Lung (tissue), 12 donors: ENCODE measurements around the gene WNK1. TPM values are rescaled to one million over a fixed set of nuclear protein-coding genes. Genes with fewer than 3 reads are reported as not detected.
"Not testable (repeated sequence)": the region's sequence is repeated elsewhere in the genome, so short reads cannot be mapped to it uniquely, and the experiment has no call there.

ENCODE experiments used
- ATAC-seq: fragments of 200-7000 bp; cut with Tn5 transposase; one replicate; pipeline ENCODE4 v1.9.1; 2020; ENCODE audit warnings: moderate number of reproducible peaks; ENCODE audit not compliant: insufficient read depth, low FRiP score
- DNase-seq, 3 donors: peaks; one replicate each; pipeline ENCODE4 v3.0.0-alpha.2; 2013 to 2017
- H3K27ac ChIP-seq, 2 donors: one replicate each; pipeline ENCODE4 v1.5.1; 2013; ENCODE audit warnings: mild to moderate bottlenecking in 2 of 2, moderate library complexity in 2 of 2, control low read depth in 1 of 2, inconsistent platforms in 1 of 2, low read depth in 1 of 2, low read length in 1 of 2
- H3K27me3 ChIP-seq, 3 donors: one replicate each; pipeline ENCODE4 v1.5.1; 2013; ENCODE audit warnings: low read length in 2 of 3; ENCODE audit not compliant: control insufficient read depth in 3 of 3, insufficient read depth in 3 of 3
- H3K36me3 ChIP-seq, 4 donors: one replicate each; pipeline ENCODE4 v1.5.1; 2013; ENCODE audit warnings: low read length in 4 of 4, mild to moderate bottlenecking in 1 of 4, moderate library complexity in 1 of 4; ENCODE audit not compliant: control insufficient read depth in 4 of 4, insufficient read depth in 4 of 4
- H3K4me1 ChIP-seq, 5 donors: one replicate each; pipeline ENCODE4 v1.5.1; 2013; ENCODE audit warnings: low read length in 5 of 5, mild to moderate bottlenecking in 2 of 5, moderate library complexity in 1 of 5; ENCODE audit not compliant: control insufficient read depth in 5 of 5, insufficient read depth in 5 of 5
- H3K4me3 ChIP-seq: one replicate; pipeline ENCODE4 v1.5.1; 2013; ENCODE audit warnings: mild to moderate bottlenecking, control low read depth, moderate library complexity
- H3K9ac ChIP-seq, 2 donors: one replicate each; pipeline ENCODE4 v1.5.1; 2013; ENCODE audit warnings: low read length in 2 of 2, control low read depth in 1 of 2; ENCODE audit not compliant: insufficient read depth in 1 of 2
- H3K9me3 ChIP-seq, 4 donors: one replicate each; pipeline ENCODE4 v1.5.1; 2013; ENCODE audit warnings: low read length in 3 of 4, mild to moderate bottlenecking in 1 of 4, moderate library complexity in 1 of 4; ENCODE audit not compliant: control insufficient read depth in 4 of 4, insufficient read depth in 3 of 4
- CTCF ChIP-seq: IDR thresholded peaks from 2 replicates; pipeline ENCODE4 v1.5.1; 2012; ENCODE audit warnings: mild to moderate bottlenecking; ENCODE audit errors: control extremely low read depth, extremely low read depth
- WGBS, 2 donors: extraction: QIAGEN DNeasy Blood & Tissue Kit; methylation state at CpG; one replicate each; pipeline ENCODE4 v1.1.7; 2013; 5-methylcytosine and 5-hydroxymethylcytosine counted together
- polyA plus RNA-seq, 2 donors: library from polyadenylated mRNA; stranded (reverse); fragments of 200-250 nt; gene quantifications; one replicate each; pipeline ENCODE4 v1.2.1, GENCODE V29; 2013
- total RNA-seq, 2 donors: library from RNA; depleted of rRNA in 1 of 2; stranded (reverse); fragments of >200 nt in 1 of 2; gene quantifications; one replicate each; pipeline ENCODE4 v1.2.1, GENCODE V29; 2014 to 2021
- donor health status: control.
- donor health status: control.
- donor health status: Bipolar disorder and iron deficiency.
- donor health status: healthy.
- donor health status: DM: yes; HTN: yes; CAD: no.

Gene WNK1
- total and polyA plus RNA-seq, 4 donors: 23.1 to 269 (median 128) TPM

GRCh38 chr12:785706-786105 lies 33.3 kb downstream of the WNK1 start:
- no peaks in the 10 kb centered on the region for H3K36me3 ChIP-seq
- no peak for TF ChIP-seq CTCF
- ATAC-seq (no peak), DNase-seq (no peak)
- no peaks in the 10 kb centered on the region for H3K9me3 ChIP-seq
- 92 to 94% methylated on average over 2 of the region's 2 CpGs for WGBS, 2 donors
- no peak overlapping the region for H3K9ac ChIP-seq
- no peak overlapping the region for H3K4me3 ChIP-seq
- no peaks in the 10 kb centered on the region for H3K27me3 ChIP-seq
- peaks cover 0 to 26% (median 7%) of the 10 kb centered on the region in 5 donors for H3K4me1 ChIP-seq
- no peak overlapping the region for H3K27ac ChIP-seq

GRCh38 chr12:788288-788687 lies 35.9 kb downstream of the WNK1 start:
- Histone ChIP-seq H3K27ac (no peak overlapping the region), H3K27me3 (no peaks in the 10 kb centered on the region), H3K4me1 (peaks cover 0 to 25% (median 7%) of the 10 kb centered on the region in 5 donors), H3K9ac (no peak overlapping the region), H3K4me3 (no peak overlapping the region), H3K9me3 (no peaks in the 10 kb centered on the region), H3K36me3 (no peaks in the 10 kb centered on the region)
- WGBS, 2 donors: 91 to 97% methylated on average over 4 of the region's 4 CpGs
- no peak for DNase-seq
- no peak for TF ChIP-seq CTCF
- ATAC-seq: no peak

- not testable (repeated sequence) for DNase-seq, H3K4me3 ChIP-seq, H3K9me3 ChIP-seq, ATAC-seq, H3K36me3 ChIP-seq, H3K27me3 ChIP-seq, H3K9ac ChIP-seq, H3K27ac ChIP-seq
- peaks cover 0 to 25% (median 7%) of the 10 kb centered on the region in 5 donors for H3K4me1 ChIP-seq
- WGBS, 2 donors: 90 to 94% methylated on average over 4 of the region's 4 CpGs
These were observed 36.4 kb downstream of the WNK1 start for GRCh38 chr12:788762-789161.

- Histone ChIP-seq H3K4me1 (peaks cover 0 to 25% (median 7%) of the 10 kb centered on the region in 5 donors), H3K36me3 (no peaks in the 10 kb centered on the region), H3K27ac (no peak overlapping the region), H3K9ac (no peak overlapping the region), H3K4me3 (no peak overlapping the region), H3K9me3 (no peaks in the 10 kb centered on the region), H3K27me3 (no peaks in the 10 kb centered on the region)
- no peak for DNase-seq
- WGBS, 2 donors: 65 to 70% methylated on average over 3 of the region's 3 CpGs
- no peak for TF ChIP-seq CTCF
- no peak for ATAC-seq
These were observed 37.6 kb downstream of the WNK1 start for GRCh38 chr12:789852-790563.
